Ureter (tissue), 1 donor: Measurements from ENCODE around the gene ARFGEF2. TPM values are rescaled to one million over a fixed set of nuclear protein-coding genes. Genes with fewer than 3 reads are reported as not detected.
"Not testable (repeated sequence)": the region's sequence is repeated elsewhere in the genome, so short reads cannot be mapped to it uniquely, and the experiment has no call there.

Experiments
- DNase-seq: peaks from one replicate; pipeline ENCODE4 v3.0.0-alpha.2; 2020; ENCODE audit warnings: low spot score
- total RNA-seq: library from RNA; stranded (reverse); gene quantifications from one replicate; pipeline ENCODE4 v1.2.4, GENCODE V29; 2023
- donor health status: DM: yes; HTN: yes; CAD: no.

The ARFGEF2 gene
- total RNA-seq, 1 donor from 2014 or later: 52.1 TPM

GRCh38 chr20:49074521-49074920 is 153.0 kb downstream of the ARFGEF2 start:
- no peak for DNase-seq

GRCh38 chr20:49078310-49078709 is 156.8 kb downstream of the ARFGEF2 start:
- no peak for DNase-seq

DNA sequence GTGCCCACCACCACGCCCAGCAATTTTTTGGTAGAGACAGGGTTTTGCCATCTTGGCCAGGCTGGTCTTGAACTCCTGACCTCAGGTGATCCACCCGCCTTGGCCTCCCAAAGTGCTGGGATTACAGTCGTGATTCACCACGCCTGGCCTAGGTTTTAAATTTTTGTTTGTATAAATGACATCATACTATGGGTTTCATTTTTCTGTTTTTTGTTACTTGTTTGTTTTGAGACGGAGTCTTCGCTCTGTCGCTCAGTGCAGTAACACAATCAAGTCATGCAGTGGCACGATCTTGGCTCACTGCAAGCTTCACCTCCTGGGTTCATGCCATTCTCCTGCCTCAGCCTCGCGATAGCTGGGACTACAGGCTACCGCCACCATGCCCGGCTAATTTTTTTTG is 160.8 kb downstream of the ARFGEF2 start:
- not testable (repeated sequence) for DNase-seq

Other genes with a start within 250 kb of the ARFGEF2 start
- gene PREX1, start 93.7 kb upstream of the ARFGEF2 start, total RNA-seq: 19.9 TPM
- 62.3 TPM for gene CSE1L, start 124.6 kb downstream of the ARFGEF2 start, total RNA-seq